Fibroblast of pulmonary artery (primary cell): ENCODE data around the gene SRPRA.

Experiments
- DNase-seq: peaks from one replicate; pipeline ENCODE4 v3.0.0-alpha.2; 2010; ENCODE audit warnings: low read depth
- H3K4me3 ChIP-seq: replicated peaks from 2 replicates; pipeline ENCODE4 v1.5.1; 2011; ENCODE audit warnings: low read depth, mild to moderate bottlenecking, control low read depth, low read length, moderate library complexity
- TF ChIP-seq, protein P1 (sequence below): IDR thresholded peaks from 2 replicates; pipeline ENCODE4 v1.5.1; 2011; ENCODE audit warnings: mild to moderate bottlenecking, control low read depth, low read length, inconsistent platforms; ENCODE audit errors: missing control alignments

Gene SRPRA

DNA sequence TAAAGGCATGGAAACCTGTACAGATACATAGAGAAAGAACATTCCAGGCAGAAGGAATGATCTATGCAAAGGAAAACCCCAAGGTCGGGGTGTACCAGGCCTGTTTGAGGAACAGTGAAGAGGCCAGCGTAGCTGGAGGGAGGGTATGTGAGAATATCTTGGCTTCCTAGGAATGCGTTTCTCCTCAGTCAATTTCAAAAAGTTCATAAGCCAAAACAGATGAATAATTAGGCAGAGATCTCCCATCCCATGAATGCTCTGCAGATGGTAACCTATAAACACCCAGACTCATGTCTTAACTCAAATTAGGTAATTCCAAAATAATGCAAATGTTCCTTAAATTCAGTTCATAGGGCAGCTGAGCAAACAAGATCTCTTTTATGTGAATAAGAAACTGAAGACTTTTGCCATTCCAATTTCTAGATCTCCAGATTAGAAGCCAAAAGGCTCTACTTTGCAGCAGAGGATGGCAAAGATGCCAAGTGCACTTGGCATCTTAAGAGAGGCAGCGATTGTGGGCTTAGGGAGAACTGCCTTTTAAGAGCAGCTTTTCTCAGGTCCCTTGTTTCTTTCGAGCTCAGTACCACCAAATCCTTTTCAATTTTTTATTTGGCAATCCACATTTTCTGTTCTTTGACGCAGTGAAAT lies 43.9 kb downstream of the SRPRA start:
- TF ChIP-seq, protein P1, sequence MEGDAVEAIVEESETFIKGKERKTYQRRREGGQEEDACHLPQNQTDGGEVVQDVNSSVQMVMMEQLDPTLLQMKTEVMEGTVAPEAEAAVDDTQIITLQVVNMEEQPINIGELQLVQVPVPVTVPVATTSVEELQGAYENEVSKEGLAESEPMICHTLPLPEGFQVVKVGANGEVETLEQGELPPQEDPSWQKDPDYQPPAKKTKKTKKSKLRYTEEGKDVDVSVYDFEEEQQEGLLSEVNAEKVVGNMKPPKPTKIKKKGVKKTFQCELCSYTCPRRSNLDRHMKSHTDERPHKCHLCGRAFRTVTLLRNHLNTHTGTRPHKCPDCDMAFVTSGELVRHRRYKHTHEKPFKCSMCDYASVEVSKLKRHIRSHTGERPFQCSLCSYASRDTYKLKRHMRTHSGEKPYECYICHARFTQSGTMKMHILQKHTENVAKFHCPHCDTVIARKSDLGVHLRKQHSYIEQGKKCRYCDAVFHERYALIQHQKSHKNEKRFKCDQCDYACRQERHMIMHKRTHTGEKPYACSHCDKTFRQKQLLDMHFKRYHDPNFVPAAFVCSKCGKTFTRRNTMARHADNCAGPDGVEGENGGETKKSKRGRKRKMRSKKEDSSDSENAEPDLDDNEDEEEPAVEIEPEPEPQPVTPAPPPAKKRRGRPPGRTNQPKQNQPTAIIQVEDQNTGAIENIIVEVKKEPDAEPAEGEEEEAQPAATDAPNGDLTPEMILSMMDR, result no peak
- no peak overlapping the region for H3K4me3 ChIP-seq
- no peak for DNase-seq

DNA sequence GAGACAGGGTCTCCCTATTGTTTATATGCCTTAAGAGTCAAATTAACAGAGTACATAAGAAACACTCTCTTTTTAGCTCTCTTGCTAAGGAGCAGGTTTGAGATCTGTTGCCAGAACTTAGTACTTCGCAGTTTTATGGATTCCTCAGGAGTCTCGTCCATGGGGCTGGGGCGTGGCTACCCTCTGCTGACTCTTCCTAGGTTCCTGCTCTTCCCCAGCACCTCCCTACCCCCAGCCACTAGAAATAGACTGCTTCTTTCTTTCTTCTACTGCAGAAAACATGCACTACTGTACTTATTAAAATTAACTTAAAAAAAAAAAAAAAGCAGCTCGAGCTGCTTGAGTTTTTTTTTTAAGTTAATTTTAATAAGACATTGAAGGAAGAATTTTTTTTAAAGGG lies 49.1 kb downstream of the SRPRA start:
- no peak overlapping the region for H3K4me3 ChIP-seq
- TF ChIP-seq, protein P1, result no peak
- DNase-seq, result no peak

DNA sequence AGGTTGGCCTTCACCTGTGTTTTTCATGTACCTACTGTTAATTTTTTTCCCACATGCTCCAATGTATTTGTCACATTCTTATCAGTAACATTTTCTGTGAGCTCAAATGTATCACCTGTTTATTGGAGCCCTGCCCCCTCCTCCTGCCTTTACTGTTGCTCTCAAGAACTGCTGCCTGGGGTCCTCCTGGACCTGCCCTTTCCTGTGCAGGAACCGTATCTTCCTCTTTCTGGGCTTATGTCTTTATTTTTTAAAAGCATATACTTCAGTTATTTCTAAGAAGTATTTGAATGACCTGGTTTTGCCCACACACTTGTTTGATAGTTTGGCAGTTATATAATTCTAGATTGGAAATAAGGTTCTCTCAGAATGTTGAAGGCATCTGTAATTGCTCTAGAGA lies 51.2 kb downstream of the SRPRA start:
- TF ChIP-seq, protein P1, result no peak
- H3K4me3 ChIP-seq, result no peak overlapping the region
- no peak for DNase-seq

DNA sequence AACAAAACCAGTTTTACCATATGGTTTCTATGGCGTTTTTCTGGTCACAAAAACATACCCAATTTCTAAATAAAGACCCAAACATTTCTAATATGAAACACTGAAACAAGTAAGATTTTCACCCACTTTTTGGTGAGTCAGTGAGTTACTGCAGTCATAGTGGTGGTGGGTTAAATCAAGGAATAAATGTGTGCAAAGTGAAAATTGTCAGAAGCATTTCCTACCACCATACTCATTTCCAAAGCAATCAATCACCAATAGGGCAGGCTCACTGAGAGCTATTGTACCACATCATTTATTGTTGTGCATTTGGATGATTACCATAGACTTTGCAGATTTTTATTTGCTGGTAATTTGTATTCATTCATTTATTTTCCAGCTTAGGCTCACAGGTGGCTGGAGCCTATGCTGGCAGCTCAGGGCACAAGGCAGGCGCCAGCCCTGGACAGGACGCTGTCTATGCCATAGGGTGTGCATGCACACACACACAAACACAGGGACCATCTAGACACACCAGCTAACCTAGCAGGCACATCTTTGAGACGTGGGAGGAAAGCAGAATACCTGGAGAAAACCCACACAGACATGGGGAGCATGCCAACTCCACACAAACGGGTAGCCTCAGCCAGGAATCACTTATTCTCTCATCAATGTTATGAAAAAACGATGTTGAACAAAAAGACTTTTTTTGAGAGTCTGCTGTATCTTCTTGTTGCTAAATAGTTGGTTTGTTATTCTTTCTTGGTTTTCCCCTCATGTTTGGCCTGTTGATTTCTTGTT lies 52.0 kb downstream of the SRPRA start:
- H3K4me3 ChIP-seq, result no peak overlapping the region
- DNase-seq, result no peak
- TF ChIP-seq, protein P1, result no peak

DNA sequence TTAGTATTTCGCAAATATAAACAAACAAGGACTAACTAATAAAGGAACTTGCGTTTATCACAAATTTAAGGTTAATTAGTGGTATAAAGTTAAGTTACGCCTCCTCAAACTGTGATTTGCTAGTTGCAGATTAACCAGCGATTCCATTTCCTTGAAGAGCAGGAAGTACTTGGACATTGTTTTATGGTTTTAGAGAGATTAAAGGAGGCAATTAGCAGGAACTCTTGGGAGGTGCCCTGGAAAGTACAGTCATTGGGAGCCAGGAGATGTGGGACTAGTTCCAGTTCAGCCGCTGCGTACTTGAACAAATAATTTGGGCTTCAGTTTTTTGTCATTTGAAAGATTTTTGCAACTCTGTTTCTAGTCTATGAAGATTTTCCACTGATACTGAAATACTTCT lies 53.9 kb downstream of the SRPRA start:
- no peak for DNase-seq
- TF ChIP-seq, protein P1, result no peak
- H3K4me3 ChIP-seq, result no peak overlapping the region

DNA sequence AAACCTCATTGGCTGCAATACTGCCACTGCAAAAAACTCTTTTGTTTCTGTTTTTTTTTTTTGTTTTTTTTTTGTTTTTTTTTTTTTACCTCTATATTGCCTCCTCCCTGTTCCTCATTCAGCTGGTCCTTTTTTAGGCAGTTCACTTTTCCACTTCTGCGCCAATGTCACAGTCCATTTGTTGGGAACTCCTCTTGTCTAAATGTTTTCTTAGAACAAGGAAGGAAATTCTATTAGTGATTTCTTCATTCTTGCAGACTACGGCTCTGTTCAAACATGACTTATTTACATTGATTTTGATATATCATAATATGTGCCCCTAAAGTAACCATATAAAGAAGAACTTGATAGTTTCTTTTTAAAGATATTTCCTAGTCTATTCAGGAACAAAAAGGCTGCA lies 54.3 kb downstream of the SRPRA start:
- no peak overlapping the region for H3K4me3 ChIP-seq
- TF ChIP-seq, protein P1, result no peak
- DNase-seq, result no peak
